ENCODE measurements around the gene CLCN1. TPM values are rescaled to one million over a fixed set of nuclear protein-coding genes. Genes with fewer than 3 reads are reported as not detected.

CLCN1 gene
- total and polyA plus RNA-seq, 2 donors (not counting 1 experiment from before 2014, with no cell fraction given) = under 0.01 TPM; not detected in 1

DNA sequence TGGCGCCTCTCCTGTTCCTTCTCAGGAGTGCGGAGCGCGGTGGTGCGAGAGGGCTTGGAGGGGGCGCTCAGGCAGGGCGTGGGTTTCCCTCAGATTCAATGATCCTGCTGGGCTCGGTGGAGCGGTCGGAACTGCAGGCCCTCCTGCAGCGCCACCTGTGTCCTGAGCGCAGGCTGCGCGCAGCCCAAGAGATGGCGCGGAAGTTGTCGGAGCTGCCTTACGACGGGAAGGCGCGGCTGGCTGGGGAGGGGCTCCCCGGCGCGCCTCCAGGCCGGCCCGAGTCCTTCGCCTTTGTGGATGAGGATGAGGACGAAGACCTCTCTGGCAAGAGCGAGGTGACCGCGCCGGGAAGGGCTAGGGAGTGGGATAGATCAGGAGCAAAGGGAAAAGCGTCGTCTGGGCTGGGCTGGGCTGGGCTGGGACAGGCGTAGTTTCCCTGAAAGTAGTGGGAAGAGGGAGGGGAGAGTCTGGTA lies 29.6 kb downstream of the CLCN1 start:
- Histone ChIP-seq H3K4me2 (ENCODE audit: extremely low read depth, insufficient read depth, low read length) (peak overlapping the region; percentile 23), H2AFZ (ENCODE audit: low read length) (peak overlapping the region; percentile 14), H3K4me1 (ENCODE audit: control insufficient read depth, extremely low read depth, insufficient read depth, low read length) (no peaks in the 10 kb centered on the region), H4K20me1 (ENCODE audit: control insufficient read depth, extremely low read depth, insufficient read depth, low read length) (no peaks in the 10 kb centered on the region), H3K79me2 (ENCODE audit: control insufficient read depth, insufficient read depth, low read length) (no peaks in the 10 kb centered on the region), H3K4me3 (replicated peaks in 1 of 4; ENCODE audit: control extremely low read depth in 1 of 4, insufficient read depth in 1 of 4, low read depth in 3 of 4, low read length in 4 of 4) (no peak overlapping the region), H3K27me3 (ENCODE audit: control insufficient read depth, insufficient read depth, low read length) (peaks cover 23% of the 10 kb centered on the region), H3K9ac (ENCODE audit: insufficient read depth, low read length) (no peak overlapping the region), H3K9me3 (ENCODE audit: control insufficient read depth, insufficient read depth, low read depth, low read length) (no peaks in the 10 kb centered on the region), H3K36me3 (ENCODE audit: control insufficient read depth, insufficient read depth, low read length) (no peaks in the 10 kb centered on the region), H3K27ac (ENCODE audit: insufficient read depth, low read length) (no peak overlapping the region)
- TF ChIP-seq EZH2 (IDR thresholded peaks at IDR 0.05; ENCODE audit: low read length, missing control alignments) (no peak), CTCF (conservative IDR thresholded peaks at IDR 0.05 in 1 of 2, IDR thresholded peaks at IDR 0.05 in 1 of 2; ENCODE audit: low read depth in 1 of 2, low read length in 2 of 2) (peak; percentile 23 to 54)
- DNase-seq (ENCODE audit: low read depth in 2 of 2) = peak; percentile 49

DNA sequence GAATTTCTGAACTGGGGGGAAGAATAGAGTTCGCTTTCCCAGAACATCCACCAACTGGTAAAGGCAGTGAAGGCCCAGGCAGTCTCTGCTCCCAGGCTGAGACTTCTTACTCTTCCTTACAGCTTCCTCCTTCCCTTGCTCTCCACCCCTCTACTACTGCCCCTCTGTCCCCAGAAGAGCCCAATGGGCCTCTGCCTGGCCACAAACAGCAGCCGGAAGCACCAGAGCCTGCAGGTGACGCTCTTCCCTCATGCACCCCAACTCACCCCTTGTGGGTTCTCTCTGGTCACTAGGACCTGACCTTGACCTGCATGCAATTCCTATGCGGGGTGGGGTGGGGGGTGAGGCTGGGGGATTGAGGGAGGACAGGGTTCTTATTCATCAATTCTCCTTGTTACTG lies 30.1 kb downstream of the CLCN1 start:
- no peak for DNase-seq (ENCODE audit: low read depth in 2 of 2)
- TF ChIP-seq CTCF (conservative IDR thresholded peaks at IDR 0.05 in 1 of 2, IDR thresholded peaks at IDR 0.05 in 1 of 2; ENCODE audit: low read depth in 1 of 2, low read length in 2 of 2) (no peak), EZH2 (IDR thresholded peaks at IDR 0.05; ENCODE audit: low read length, missing control alignments) (no peak)
- H2AFZ ChIP-seq (ENCODE audit: low read length) = no peak overlapping the region
- no peaks in the 10 kb centered on the region for H3K9me3 ChIP-seq (ENCODE audit: control insufficient read depth, insufficient read depth, low read depth, low read length)
- H3K4me2 ChIP-seq (ENCODE audit: extremely low read depth, insufficient read depth, low read length) = no peak overlapping the region
- H3K4me3 ChIP-seq (replicated peaks in 1 of 4; ENCODE audit: control extremely low read depth in 1 of 4, insufficient read depth in 1 of 4, low read depth in 3 of 4, low read length in 4 of 4) = no peak overlapping the region
- H3K36me3 ChIP-seq (ENCODE audit: control insufficient read depth, insufficient read depth, low read length) = no peaks in the 10 kb centered on the region
- H3K79me2 ChIP-seq (ENCODE audit: control insufficient read depth, insufficient read depth, low read length) = no peaks in the 10 kb centered on the region
- no peak overlapping the region for H3K9ac ChIP-seq (ENCODE audit: insufficient read depth, low read length)
- H3K27ac ChIP-seq (ENCODE audit: insufficient read depth, low read length) = no peak overlapping the region
- H3K27me3 ChIP-seq (ENCODE audit: control insufficient read depth, insufficient read depth, low read length) = peaks cover 23% of the 10 kb centered on the region
- H4K20me1 ChIP-seq (ENCODE audit: control insufficient read depth, extremely low read depth, insufficient read depth, low read length) = no peaks in the 10 kb centered on the region
- no peaks in the 10 kb centered on the region for H3K4me1 ChIP-seq (ENCODE audit: control insufficient read depth, extremely low read depth, insufficient read depth, low read length)

GRCh38 chr7:143347950-143348349 lies 32.0 kb downstream of the CLCN1 start:
- Histone ChIP-seq H3K27ac (ENCODE audit: insufficient read depth, low read length) (no peak overlapping the region), H3K4me2 (ENCODE audit: extremely low read depth, insufficient read depth, low read length) (no peak overlapping the region), H3K4me3 (replicated peaks in 1 of 4; ENCODE audit: control extremely low read depth in 1 of 4, insufficient read depth in 1 of 4, low read depth in 3 of 4, low read length in 4 of 4) (no peak overlapping the region), H3K9me3 (ENCODE audit: control insufficient read depth, insufficient read depth, low read depth, low read length) (no peaks in the 10 kb centered on the region), H3K79me2 (ENCODE audit: control insufficient read depth, insufficient read depth, low read length) (no peaks in the 10 kb centered on the region), H3K9ac (ENCODE audit: insufficient read depth, low read length) (no peak overlapping the region), H4K20me1 (ENCODE audit: control insufficient read depth, extremely low read depth, insufficient read depth, low read length) (no peaks in the 10 kb centered on the region), H3K27me3 (ENCODE audit: control insufficient read depth, insufficient read depth, low read length) (peaks cover 27% of the 10 kb centered on the region), H2AFZ (ENCODE audit: low read length) (no peak overlapping the region), H3K36me3 (ENCODE audit: control insufficient read depth, insufficient read depth, low read length) (no peaks in the 10 kb centered on the region), H3K4me1 (ENCODE audit: control insufficient read depth, extremely low read depth, insufficient read depth, low read length) (no peaks in the 10 kb centered on the region)
- TF ChIP-seq EZH2 (IDR thresholded peaks at IDR 0.05; ENCODE audit: low read length, missing control alignments) (no peak), CTCF (conservative IDR thresholded peaks at IDR 0.05 in 1 of 2, IDR thresholded peaks at IDR 0.05 in 1 of 2; ENCODE audit: low read depth in 1 of 2, low read length in 2 of 2) (no peak)
- no peak for DNase-seq (ENCODE audit: low read depth in 2 of 2)

Data from fibroblast of lung (primary cell).